ENCODE measurements around the gene BCHE.

The BCHE gene

GRCh38 chr3:165753560-165753959 lies 83.7 kb downstream of the BCHE start:
- peak; percentile 2 for DNase-seq (ENCODE audit: low spot score)
- FAIRE-seq, result no peak

DNA sequence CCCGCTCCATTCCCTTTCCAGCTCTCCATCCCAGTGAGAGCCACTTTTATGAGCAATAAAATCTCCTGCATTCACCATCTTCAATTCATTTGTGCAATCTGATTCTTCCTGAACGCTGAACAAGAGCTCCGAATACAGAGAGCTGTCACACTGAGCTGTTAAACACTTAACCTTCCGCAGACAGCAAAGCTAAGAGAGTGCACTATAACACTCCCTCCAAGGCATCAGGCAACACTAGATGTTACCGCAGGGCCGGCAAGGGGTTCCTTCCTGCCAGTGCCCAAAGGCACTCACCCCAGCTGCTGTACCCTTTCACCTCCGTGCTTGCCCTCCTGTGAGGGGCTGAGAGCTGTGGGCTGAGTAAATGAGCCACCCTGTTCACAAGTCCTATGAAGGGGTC lies 85.6 kb downstream of the BCHE start:
- FAIRE-seq, result no peak

DNA sequence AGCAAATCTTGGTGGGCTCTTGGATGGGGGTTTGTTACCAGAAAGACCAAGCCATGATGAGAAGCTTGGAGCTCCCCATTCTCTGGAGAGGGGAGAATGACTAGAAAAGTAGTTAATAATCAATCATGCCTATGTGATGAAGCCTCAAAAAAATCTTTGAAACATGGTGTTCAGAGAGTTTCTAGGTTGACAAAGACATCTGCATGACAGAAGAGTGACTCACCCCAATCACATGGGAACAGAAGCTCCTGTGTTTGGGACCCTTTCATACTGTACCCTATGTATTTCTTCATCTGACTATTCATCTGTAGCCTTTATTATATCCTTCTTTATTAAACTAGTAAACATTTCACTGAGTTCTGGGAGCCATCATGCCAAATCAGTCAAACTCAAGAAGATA lies 87.4 kb downstream of the BCHE start:
- DNase-seq (ENCODE audit: low spot score) (no peak), FAIRE-seq (no peak)

More for the DNA sequence above, 85.6 kb downstream of the BCHE start:
- no peak for DNase-seq (ENCODE audit: low spot score)

GRCh38 chr3:165749241-165749640 lies 88.0 kb downstream of the BCHE start:
- DNase-seq (ENCODE audit: low spot score) (no peak), FAIRE-seq (no peak)

DNA sequence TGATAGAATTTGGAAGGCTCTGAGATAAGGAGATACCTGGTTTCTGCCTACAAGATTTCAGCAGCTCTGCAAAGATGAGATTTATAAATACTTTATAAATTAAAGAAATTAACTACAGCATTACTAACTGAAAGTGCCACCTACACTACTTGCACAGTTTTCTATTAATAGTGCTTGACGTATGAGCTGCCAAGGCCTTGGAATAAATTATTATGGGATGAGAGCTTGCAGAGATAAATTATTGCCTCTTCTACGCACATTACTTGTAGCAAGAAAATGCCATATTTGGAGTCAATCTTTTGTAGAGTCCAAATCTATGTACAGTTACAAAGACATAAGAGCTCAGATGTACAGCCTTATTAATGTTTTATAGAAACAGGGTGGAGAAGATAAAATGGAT lies 89.1 kb downstream of the BCHE start:
- DNase-seq (ENCODE audit: low spot score) (no peak), FAIRE-seq (no peak)

DNA sequence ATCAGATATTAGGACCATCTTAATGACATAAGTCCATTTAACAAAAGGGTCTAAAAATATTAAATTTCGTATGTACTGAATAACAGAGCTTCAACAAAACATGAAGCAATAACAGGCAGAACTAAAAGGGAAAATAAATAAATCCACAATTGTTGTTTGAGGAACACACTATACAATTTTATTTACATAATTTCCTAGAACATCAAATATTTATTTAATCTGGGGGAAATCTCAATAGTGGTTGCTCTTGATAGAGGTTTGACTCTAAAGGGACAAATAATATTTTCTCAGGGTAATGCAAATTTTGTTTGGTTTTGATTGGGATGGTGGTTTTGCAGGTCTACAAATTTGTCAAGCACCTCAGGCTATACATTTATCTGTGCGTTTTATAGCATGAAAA lies 90.3 kb downstream of the BCHE start:
- FAIRE-seq (no peak), DNase-seq (ENCODE audit: low spot score) (no peak)

DNA sequence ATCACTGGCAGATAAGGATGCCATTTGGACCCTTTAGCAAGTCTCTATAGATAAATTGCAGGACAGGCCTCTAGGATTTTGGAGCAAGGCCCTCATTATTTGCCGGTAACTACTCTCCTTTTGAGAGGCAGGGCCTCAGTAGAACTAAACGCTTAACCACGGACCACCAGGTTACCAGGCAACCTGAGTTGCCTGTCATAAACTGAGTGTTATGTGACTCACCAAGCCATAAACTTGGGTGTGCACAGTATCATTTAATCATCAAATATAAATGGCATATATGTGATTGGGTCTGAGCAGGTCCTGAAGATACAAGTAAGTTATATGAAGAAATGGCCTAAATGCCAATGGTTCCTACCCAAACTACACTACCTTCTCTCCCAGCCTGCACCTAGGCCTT lies 93.2 kb downstream of the BCHE start:
- FAIRE-seq (no peak), DNase-seq (ENCODE audit: low spot score) (no peak)

DNA sequence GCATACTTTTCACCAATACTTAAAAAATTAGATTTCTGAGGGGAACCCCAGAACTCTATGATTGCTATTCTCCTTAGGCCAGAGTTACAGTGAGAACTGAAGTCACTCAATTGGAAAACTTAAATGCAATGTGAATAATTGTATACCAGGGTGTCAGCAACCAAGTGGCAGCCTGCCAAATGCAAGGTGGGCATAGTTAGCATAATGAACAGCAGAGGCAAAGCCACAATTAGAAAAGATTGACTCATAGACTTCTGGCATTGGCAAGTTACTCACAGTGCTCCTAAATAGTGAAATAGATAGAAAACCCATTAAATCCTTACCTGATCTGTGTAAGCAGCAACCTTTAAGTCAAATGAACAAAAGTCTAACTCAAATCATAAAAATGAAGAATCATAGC lies 94.9 kb downstream of the BCHE start:
- DNase-seq (ENCODE audit: low spot score) (no peak), FAIRE-seq (no peak)

DNA sequence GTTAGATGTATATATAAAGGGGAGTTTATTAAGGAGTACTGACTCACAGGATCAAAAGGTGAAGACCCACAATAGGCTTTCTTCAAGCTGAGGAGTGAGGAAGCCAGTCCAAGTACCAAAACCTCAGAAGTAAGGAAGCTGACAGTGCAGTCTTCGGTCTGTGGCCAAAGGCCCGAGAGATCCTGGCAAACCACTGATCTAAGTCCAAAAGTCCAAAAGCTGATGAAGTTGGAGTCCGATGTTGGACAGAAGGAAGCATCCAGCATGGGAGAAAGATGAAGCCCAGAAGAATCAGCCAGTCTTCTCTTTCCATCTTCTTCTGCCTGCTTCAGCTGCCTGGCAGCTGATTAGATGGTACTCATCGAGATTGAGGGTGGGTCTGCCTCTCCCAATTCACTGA lies 107.5 kb downstream of the BCHE start:
- FAIRE-seq (no peak), DNase-seq (ENCODE audit: low spot score) (no peak)

DNA sequence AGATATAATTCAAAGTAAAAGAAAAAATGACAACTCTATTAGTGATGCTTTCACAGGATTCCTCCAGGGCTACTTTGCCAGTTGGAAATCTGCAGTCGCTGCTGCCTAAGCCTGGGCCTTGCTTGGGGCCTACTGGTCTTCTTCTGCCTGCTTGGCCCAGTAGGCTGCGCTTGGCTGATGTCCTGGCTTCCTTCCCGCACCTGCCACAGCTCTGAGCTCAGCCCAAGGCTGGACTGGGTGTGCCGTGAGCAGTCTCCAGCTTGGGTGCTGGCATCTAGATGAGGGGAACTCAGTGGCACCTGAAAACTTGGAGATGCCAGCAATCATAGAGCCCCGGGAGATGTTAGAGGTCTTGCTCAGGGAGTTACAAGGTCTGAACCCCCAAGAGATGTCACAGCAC lies 108.3 kb downstream of the BCHE start:
- DNase-seq (ENCODE audit: low spot score) (no peak), FAIRE-seq (no peak)

- FAIRE-seq (no peak), DNase-seq (ENCODE audit: low spot score) (no peak)
Observed at GRCh38 chr3:165725296-165725695, 111.9 kb downstream of the BCHE start.
